GM19035 (cell line): ENCODE measurements around the gene GHRHR.
A peak's percentile ranks its signal among the peaks of the same experiment; 100 is the strongest.

ENCODE experiments used
- ATAC-seq: cut with Tn5 transposase; IDR thresholded peaks from one replicate; pipeline ENCODE4 v1.9.1; 2021; ENCODE audit not compliant: unreplicated experiment

GHRHR gene

DNA sequence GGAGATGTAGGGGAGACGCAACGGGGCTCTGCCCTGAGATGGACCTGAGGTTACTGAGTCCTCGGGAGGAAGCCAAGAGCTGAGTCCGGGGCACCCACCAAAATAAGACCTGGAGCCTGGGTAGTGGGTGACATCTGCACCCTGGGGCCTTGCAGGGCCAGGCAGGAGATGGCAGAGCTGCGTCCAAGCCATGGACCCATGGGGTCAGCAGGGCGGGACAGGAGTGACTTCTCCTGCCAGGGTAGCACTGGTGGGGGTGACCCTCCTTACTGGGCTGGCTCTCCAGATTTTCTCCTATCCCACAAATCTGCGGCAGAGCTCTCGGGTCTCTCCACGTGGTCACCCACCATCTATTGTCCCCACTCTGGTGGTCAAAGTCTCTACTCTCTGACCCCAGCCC, 2.1 kb downstream of the GHRHR start:
- ATAC-seq = no peak

DNA sequence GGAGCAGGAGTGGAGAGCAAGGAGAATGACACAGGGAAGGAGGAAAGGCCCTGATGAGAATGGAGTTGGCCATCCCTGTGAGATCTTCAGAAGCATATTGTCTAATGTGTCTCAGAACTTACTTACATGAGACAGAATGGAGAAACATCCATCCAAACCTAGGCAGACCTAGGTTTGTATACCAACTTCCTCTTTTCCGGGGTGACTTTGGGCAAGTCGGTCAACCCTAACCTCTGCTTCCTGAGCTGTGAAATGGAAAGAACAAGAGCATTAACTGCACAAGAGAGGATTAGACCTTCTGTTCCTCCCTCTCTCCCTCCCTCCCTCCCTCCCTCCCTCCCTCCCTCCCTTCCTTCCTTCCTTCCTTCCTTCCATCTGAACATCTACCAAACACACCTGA, 4.5 kb downstream of the GHRHR start:
- no peak for ATAC-seq

DNA sequence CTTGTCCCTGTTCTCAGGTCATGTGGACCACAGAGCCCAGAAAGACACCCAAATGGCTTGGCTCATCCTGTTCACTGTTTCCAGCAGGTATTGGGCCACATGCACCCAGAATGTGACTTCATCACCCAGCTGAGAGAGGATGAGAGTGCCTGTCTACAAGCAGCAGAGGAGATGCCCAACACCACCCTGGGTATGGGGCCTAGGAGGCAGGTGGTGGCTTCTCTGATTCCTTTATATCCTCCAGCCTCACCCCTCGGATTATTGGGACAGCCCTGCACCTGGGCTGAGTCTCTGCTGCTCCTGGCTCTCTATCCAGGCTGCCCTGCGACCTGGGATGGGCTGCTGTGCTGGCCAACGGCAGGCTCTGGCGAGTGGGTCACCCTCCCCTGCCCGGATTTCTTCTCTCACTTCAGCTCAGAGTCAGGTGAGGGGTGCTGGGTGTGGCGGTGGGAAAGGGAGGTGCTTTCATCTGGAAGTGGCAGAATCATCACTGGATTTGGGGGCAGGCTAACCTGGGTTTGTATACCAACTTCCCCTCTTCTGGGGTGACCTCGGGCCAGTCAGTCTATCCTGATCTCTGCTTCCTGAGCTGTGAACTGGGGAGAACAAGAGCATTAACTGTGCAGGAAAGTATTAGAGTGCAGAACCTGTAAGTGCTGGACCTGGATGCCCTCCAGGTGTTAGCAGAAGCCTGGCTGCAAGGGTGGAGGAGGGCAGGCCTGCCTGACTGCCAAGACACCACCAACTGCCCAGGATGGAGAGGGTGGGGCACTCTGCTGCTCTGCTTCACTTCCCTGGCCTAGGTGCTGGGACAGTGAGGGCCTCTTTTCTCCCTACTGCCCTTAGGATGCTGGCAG, 5.2 kb downstream of the GHRHR start:
- no peak for ATAC-seq

DNA sequence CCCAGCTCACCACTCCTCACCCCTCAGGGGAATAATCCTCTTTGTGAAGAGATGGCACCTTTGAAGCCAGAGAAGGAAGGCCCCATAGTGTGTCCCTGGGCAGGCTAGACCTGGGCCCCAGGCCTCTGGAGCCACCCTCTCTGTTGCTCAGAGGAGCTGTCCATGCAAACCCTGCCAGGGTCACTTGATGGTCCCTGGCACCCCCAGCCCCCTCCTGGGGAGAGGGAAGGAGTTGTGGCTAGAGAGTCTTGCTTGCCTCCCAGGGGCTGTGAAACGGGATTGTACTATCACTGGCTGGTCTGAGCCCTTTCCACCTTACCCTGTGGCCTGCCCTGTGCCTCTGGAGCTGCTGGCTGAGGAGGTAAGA, 5.8 kb downstream of the GHRHR start:
- no peak for ATAC-seq

DNA sequence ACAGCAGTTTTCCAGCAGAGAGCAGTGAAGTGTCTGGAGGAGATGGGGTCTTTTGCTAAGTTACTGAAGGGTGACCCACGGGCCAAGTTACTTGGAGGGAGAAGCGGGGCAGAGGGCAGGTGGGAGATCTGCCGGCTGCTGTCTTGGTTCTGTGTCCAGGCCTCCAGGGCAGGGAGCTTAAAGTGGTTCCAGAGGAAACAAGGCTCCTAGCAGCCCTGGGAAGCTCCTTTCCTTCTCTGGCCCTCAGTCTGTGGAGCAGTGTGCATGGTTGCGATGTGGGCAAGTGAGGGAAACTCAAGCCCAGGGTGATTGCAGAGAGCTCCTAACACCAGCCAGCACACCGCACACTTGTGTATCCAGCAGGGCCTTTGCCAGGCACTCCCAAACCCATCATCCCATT, 6.3 kb downstream of the GHRHR start:
- no peak for ATAC-seq

DNA sequence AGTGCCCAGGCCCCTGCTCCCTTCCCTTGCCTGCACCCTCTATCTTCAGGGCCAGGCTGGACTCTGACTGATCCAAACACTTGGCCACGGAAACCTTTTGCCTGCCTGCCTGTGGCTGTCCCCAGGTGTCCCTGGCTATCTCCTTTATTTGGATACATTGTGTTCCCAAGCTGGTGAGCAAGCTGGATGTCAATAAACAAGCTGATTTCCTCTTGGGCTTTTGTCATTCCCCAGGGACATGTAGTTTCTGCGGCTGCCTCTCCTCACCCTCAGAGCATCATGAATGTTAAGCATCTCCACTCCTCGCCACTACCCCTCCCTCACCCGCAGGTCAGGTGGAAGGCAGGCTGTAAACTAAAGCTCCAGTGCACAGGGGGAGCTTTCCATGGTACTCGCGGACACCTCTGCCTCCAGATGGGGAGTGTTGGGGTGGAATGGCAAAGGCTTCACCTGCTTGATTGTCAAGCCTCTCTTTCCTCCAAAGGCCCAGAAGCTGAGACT, 6.9 kb downstream of the GHRHR start:
- no peak for ATAC-seq

DNA sequence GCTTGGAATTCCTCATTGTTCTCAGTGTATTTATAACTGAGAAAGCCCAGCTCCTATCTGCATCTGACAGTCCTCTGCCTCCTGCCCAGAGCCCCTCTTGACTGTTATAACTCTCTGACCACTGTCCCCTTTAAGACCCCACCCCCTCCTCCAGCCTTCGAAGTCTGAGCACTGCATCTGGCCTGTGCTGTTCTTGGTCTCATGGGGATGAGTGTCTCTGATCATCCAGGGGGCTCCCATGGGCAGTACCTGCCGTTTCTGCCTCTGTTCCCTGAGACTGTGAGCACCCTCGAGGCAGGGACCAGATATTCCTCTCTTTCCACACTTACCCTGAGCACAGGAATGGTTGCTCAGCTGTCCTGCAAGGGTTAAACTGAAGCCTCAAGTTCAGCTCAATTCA, 7.7 kb downstream of the GHRHR start:
- ATAC-seq = no peak

DNA sequence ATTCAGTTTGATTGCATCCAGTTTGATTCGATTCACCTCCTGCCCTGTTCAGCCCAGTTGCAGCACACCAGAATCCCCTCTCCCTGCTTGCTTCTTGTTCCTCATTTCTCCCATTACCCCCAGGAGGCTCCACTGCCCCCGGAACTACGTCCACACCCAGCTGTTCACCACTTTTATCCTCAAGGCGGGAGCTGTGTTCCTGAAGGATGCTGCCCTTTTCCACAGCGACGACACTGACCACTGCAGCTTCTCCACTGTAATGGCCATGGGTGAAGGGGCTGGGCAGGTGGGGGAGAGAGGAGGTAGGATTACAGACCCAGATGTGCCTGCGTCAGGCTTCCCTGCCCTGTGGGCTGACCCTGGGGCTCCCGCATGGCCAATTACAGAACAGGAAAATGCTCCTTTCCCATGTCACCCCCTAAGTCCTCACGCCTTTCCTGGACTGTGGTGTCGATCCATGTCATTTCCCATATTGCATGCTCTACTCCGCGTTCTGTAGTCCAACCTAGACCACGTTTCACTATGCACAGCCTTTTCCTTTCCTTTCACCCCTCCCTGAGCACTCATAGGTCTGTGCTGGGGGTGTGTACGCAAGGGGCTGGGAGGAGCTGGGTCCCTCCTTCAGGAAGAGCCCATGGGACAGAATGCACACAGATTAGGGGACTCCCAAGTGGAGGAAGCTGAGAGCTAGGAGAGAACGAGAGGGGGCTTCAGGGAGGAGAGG, 8.2 kb downstream of the GHRHR start:
- ATAC-seq = no peak

DNA sequence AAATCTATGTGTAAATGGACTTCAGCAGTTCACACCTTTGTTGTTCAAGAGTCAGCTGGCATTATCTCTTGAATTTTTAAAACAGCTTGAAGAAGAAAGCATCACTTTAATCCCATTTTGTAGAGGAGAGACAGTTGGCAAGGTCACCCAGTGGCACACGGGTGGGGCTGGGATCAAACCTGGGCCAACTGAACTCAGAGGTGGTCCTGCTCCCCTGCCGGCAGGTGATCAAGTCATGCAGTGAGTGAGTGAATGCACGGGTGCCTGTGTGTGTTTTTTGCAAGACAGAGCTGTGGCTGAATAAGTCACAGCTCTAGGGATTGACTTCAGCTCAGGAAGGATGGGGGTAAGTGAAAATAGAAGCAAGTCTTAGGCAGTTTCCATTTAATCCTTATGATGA, 9.5 kb downstream of the GHRHR start:
- ATAC-seq = no peak

DNA sequence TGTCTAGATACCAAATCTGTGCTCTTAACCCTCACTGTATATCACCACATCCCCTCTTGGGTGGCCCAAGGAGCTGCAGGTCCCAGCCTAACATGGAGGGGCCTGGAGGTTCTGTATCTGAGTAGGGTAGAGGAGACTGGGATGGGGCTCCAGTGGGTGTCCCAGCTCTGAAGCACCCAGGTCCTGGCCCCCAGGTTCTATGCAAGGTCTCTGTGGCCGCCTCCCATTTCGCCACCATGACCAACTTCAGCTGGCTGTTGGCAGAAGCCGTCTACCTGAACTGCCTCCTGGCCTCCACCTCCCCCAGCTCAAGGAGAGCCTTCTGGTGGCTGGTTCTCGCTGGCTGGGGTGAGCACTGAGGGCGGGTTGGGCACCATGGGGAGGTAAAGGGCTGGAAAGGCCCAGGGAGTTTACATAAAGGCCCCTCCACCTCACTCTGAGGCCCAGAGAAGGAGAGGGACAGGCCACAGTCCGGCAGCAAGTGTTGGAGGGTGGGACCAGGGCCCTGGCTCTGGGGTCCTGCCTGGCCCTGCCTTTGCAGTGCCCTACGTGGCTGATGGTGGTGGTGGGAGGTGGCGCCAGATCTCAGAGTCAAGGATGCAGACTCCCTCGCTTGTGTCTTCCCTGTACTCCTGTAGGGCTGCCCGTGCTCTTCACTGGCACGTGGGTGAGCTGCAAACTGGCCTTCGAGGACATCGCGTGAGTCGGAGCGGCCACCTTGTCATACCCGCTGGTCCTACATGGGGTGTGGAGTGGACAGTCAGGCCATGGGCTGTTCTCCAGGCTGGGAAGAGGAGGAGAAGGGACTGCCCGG, 10.2 kb downstream of the GHRHR start:
- no peak for ATAC-seq

DNA sequence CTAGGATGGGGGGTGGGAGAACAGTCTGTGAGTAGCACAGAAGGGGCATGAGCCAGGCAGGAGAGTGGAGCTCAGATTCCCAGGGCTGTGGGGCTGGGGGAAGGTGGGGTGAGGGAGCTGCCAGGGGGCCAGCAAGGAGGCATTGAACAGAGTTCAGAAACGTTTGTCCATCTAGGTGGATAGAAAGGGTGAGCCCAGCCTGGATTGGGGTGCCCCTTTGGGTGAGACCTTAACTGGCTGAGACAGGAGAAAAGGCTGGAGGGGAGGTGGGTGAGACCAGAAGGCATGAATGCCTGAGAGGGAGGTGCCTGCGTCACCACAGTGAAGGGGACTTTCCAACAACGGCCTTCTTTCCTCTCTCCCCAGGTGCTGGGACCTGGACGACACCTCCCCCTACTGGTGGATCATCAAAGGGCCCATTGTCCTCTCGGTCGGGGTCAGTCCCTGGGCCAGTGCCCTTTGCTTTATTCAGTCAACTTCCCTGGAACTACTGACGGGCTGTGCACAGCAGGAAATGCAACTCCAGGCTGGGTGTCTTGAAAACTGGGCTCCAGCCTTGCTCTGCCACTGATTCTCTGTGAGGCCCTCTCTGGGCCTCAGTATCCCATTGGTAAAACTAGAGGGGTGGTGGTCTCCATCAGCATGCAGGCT, 11.0 kb downstream of the GHRHR start:
- ATAC-seq = peak; percentile 95

DNA sequence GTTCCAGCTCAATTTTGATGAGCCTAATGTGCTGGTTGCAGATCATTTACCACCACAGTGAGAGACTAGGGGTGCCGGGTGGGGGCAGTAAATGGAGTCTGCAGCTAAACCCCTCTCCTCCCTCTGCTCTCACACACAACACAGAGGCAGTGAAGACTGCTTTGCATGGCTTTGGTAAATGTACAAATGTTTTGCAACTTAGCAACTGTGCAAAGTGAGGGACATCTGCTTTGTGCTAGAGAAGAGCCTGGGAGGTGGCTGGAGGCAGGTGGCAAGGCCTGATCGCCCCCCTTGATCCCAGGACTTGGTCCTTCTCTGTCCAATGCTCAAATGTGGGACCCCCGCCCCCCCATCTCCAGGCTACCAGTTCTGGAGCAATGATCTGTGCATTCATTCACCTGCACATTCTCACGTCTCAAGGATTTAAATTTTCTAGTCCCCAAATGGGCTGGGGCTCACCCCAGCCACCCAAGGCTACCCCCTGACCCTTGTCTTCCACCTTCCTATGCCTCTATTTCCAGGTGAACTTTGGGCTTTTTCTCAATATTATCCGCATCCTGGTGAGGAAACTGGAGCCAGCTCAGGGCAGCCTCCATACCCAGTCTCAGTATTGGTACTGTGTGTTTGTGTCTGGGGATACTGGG, 11.6 kb downstream of the GHRHR start:
- peak; percentile 5 for ATAC-seq

DNA sequence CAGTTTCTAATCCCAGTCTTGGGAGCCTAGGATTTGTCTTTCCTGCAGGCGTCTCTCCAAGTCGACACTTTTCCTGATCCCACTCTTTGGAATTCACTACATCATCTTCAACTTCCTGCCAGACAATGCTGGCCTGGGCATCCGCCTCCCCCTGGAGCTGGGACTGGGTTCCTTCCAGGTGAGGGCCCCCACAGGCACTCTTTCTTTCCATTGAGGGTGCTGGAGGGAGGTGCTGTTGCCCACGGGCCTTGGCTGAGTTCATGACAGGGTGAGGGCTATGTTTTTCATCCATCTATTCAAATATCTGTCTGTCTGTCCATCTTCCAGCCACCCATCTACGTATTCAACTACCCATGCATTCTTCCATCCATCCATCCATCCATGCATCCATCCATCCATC, 12.6 kb downstream of the GHRHR start:
- ATAC-seq = no peak

DNA sequence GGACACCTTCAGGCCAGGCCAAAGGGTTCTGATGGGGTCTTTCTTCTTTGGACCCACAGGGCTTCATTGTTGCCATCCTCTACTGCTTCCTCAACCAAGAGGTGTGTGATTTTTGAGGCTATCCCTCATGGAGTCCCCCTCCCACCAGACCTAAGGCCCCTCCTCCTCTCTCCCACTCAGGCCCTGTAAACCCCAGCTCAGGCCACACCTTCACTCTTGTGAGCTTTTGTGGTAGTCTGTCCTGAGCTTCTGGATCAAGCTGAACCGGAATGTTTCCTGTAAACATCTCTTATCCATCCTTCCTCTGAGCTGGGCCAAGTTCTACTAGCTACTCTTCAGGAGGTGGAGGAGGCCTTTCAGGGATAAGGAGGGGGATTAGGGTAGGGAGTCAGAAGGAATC, 13.5 kb downstream of the GHRHR start:
- no peak for ATAC-seq

DNA sequence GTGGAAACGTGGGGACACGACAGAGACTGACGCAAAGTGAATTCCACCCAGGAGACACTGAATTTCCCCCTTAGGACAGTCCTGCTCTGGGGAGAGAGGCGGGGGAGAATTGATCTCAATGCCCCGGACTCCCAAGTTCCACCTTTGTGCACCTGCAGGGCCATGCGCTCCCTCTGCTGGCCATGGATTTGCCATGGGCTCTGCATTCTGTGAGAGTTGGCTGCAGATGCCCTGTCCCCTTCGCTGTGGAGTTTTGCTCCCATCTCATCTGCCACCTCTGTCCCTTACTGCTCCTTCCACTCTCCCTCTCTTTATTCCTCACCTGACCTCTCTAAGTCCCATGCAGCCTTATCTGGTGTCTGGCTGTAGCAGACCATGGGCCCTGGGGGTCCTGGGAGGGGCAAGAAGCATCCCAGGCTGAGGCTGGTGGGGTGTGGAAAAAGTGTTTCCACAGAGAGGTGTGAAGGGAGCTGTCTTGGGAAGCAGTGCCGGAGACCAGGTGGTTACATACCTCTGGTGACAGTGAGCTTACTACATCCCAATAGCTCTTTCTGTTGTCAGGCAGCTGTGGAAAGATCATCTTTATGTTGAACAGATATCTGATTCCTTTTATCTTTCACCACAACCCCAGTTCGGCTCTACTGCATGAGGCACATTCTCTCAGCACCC, 14.3 kb downstream of the GHRHR start:
- ATAC-seq = no peak

DNA sequence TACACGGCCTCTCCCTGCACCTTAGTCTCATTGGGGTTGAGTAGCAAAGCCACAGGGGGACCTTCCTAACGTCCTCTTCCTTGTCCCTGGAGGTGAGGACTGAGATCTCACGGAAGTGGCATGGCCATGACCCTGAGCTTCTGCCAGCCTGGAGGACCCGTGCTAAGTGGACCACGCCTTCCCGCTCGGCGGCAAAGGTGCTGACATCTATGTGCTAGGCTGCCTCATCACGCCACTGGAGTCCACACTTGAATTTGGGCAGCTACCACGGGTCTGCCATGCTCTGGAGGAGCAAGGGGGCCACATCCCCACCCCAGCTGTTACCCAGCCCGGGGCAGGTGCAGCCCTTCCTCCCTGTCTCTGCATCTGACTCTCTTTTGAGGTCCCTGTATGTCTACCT, 15.3 kb downstream of the GHRHR start:
- ATAC-seq = no peak

DNA sequence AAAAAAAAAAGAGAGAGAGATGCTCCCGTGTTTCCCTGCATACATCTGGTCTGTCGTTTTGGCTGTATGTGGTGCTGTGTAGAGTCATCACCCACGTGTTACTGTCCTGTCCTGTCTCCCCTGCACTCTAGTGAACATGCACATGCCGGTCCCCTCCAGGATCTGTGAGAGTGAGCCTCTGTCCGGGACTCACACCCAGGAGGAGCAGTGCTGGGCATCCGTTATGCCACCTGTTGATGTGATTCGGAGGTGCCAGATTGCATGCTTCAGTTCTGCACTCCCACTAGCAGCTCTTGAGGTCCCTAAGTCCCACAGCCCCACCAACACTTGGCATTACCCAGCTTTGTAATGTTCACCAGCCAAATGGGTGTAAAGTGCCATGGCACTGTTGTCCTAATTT, 16.4 kb downstream of the GHRHR start:
- no peak for ATAC-seq

DNA sequence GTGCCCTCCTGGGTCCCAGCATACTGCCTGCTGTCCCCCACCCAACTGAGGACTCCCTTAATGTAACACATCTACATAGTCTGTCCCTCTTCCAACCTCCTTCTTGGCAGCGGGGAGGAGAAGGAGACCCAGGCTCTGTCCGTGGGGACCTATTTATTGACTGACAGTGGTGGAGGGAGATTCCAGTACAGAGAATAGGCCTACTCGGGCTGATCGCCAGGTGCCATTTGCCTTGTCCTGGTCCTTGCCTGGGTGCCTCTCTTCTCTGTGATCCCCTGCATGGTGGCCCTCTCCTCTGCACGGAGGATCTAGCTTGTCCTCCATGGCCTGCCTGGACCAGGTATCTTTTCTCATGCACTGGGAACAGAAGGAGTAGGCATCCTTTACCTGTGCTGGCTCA, 17.0 kb downstream of the GHRHR start:
- no peak for ATAC-seq

DNA sequence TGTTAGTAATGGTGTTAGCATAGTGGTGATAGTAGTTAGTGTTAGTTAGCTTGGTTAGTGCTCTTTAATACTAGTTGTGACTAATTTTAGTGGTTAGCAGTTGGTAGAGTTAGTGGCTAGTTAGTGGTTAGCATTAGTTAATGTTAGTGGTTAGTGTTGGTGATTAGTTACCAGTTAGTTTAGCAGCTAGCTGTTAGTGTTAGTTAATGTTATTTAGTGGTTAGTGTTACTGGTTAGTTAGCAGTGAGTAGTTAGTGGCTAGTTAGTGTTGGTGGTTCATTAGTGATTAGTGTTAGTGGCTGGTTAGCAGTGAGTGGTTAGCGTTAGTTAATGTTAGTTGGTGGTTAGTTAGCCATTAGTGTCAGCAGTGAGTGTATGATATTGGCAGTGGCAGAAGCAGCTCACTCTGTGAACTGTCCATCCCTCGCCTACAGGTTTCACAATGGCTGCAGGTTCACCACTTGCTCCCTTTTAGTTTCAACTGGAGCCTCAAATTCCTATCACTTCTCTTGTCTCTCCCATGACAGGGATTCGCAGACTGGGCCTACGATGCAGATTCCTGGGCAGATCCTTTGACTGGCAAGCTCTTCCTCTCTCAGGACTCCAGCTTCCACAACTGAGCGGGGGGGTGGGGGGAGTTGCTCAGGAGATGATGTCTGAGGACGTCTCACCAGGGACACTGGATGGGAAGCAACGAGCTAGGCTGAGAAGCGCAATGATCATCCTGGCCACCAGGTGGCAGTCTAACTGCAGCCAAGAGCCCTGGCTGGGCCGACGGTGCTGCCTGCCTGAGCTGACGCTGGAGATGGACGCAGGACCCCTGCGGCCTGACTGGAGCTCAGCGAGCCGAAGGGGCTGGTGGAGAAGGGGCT, 19.5 kb downstream of the GHRHR start:
- ATAC-seq = peak; percentile 80
